ENCODE data around the gene GLRA1.
A peak's percentile ranks its signal among the peaks of the same experiment; 100 is the strongest.

Gene GLRA1

GRCh38 chr5:151924564-151925301 is at the start of gene GLRA1:
GLRA1 (minus strand) TSS chr5:151924851; CDS start chr5:151924549, 302 bp downstream.
- DNase-seq, result no peak

GRCh38 chr5:151970885-151971284 is 46.2 kb upstream of the GLRA1 start:
- no peak for DNase-seq

GRCh38 chr5:151967865-151968264 is 43.2 kb upstream of the GLRA1 start:
- DNase-seq, result no peak

GRCh38 chr5:151966046-151966445 is 41.4 kb upstream of the GLRA1 start:
- DNase-seq, result no peak

GRCh38 chr5:151964471-151964870 is 39.8 kb upstream of the GLRA1 start:
- no peak for DNase-seq

- DNase-seq, result no peak
These were observed 36.9 kb upstream of the GLRA1 start for GRCh38 chr5:151961557-151961956.

- no peak for DNase-seq
These were observed 33.5 kb upstream of the GLRA1 start for GRCh38 chr5:151958111-151958510.

- no peak for DNase-seq
These were observed 32.1 kb upstream of the GLRA1 start for GRCh38 chr5:151956725-151957124.

- DNase-seq, result no peak
These were observed 29.6 kb upstream of the GLRA1 start for GRCh38 chr5:151954255-151954654.

- no peak for DNase-seq
These were observed 29.2 kb upstream of the GLRA1 start for GRCh38 chr5:151953833-151954232.

GRCh38 chr5:151952238-151952637 is 27.6 kb upstream of the GLRA1 start:
- DNase-seq, result no peak

- no peak for DNase-seq
These were observed 26.1 kb upstream of the GLRA1 start for GRCh38 chr5:151950706-151951105.

- no peak for DNase-seq
These were observed 25.2 kb upstream of the GLRA1 start for GRCh38 chr5:151949701-151950308.

- DNase-seq, result no peak
These were observed 24.5 kb upstream of the GLRA1 start for GRCh38 chr5:151949113-151949512.

- no peak for DNase-seq
These were observed 23.4 kb upstream of the GLRA1 start for GRCh38 chr5:151947931-151948608.

GRCh38 chr5:151937851-151938250 is 13.2 kb upstream of the GLRA1 start:
- DNase-seq, result no peak

- no peak for DNase-seq
These were observed 10.6 kb upstream of the GLRA1 start for GRCh38 chr5:151935135-151935695.

- DNase-seq, result no peak
These were observed 6.6 kb upstream of the GLRA1 start for GRCh38 chr5:151931260-151931659.

- no peak for DNase-seq
These were observed 1.5 kb upstream of the GLRA1 start for GRCh38 chr5:151926188-151926587.

GRCh38 chr5:151925340-151925739 is 689 bp upstream of the GLRA1 start:
- DNase-seq, result no peak

- DNase-seq, result peak; percentile 20
These were observed 680 bp downstream of the GLRA1 start for GRCh38 chr5:151923866-151924476.

GRCh38 chr5:151921916-151922315 is 2.7 kb downstream of the GLRA1 start:
- no peak for DNase-seq

- no peak for DNase-seq
These were observed 6.7 kb downstream of the GLRA1 start for GRCh38 chr5:151917904-151918303.
